Hair follicle dermal papilla cell (primary cell): ENCODE results near the gene MBD1. TPM values are rescaled to one million over a fixed set of nuclear protein-coding genes. Genes with fewer than 3 reads are reported as not detected.

ENCODE experiments used
- small RNA-seq: library from RNA; depleted of rRNA; stranded (forward); fragments of <200 nt; gene quantifications from one replicate; pipeline ENCODE3, GENCODE V24; 2012
- total RNA-seq: library from RNA; depleted of rRNA; stranded (reverse); fragments of >200 nt; gene quantifications from 2 replicates; pipeline ENCODE4 v1.2.3, GENCODE V29; 2012

Gene MBD1, protein sequence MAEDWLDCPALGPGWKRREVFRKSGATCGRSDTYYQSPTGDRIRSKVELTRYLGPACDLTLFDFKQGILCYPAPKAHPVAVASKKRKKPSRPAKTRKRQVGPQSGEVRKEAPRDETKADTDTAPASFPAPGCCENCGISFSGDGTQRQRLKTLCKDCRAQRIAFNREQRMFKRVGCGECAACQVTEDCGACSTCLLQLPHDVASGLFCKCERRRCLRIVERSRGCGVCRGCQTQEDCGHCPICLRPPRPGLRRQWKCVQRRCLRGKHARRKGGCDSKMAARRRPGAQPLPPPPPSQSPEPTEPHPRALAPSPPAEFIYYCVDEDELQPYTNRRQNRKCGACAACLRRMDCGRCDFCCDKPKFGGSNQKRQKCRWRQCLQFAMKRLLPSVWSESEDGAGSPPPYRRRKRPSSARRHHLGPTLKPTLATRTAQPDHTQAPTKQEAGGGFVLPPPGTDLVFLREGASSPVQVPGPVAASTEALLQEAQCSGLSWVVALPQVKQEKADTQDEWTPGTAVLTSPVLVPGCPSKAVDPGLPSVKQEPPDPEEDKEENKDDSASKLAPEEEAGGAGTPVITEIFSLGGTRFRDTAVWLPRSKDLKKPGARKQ
- 74.4 and 84.5 TPM in 2 replicates for total RNA-seq

DNA sequence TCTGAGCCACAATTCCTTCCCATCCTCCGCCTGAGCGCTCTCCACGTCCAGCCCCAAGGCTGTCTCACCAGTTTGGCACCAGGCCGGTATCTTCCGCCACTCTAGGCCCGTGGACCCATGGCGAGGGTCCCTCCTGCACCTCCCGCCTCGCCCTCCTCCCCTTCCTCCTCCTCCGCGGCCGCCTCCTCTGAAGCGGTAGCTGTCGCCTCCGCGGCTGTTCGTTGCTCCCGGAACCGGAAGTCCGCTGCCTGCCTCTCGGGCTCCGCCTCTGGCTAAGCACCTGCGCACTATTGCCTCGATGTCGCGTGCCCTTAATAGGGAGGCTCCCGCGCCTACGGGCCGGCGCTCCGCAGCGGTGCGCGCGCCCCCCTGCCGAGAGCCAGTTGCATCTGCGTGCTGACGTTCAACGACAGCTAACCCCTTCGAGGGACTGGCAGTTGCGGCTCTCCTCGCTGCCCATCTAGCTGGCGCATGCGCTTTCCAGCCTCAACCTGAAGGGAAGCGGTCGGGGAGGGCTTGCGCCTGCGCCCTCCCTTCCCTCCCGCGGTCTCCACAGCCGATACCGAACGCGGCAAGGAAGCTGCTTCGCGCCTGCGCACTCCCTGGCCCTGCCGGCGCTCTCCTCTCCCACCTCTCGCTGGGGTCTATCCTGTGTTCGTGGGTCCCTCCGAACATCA is at the start of gene MBD1:
TSS of gene MBD1 (minus strand) at position 229 of the 677 bp plus-strand sequence. CDS start 1,531 bp downstream, outside the sequence.

DNA sequence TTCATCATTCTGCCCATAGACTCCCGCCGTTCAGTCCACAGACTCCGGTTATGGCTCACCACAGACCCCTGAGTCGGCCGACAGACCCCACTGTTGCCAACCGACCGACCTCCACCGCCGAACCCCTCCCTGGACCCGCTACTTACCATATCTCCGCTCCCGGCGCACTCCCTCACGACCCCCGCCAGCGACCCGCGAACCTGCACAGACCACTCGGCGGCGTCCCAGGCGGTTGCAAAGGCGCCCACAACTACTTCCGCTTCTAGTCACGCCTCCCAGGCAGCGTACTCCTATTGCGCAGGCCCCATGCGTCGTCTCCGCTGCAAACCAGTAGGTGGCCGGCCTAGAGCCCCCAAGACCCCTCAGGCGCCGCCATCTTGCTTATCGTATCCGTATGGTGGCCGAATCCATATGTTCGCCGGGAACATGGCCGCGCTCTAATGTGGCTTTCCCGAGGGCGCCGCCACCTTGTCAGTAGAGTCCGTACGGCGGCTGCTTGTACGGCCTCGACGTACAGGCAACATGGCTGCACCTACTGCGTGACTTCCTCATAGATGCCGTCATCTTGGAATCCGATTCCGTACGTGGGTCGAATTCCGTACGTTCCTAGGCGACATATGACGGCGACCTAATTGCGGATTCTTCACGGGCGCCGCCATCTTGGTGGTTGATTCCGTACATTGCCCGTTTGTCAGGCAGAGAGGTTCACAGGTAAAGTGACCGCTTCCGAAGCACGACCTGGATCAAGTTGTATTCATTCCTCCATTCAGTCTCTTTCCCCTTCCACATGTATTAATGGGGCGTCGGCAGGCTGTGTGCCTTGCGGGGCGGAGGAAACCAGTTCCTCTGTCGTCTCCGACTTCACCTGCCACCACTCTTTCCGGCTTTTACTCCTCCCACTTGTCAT is 6.4 kb upstream of the MBD1 start, which contains the start of gene CXXC1:
TSS of gene CXXC1 (minus strand) at position 252 of the 907 bp plus-strand sequence. CDS start at position 149, 103 bp downstream.

DNA sequence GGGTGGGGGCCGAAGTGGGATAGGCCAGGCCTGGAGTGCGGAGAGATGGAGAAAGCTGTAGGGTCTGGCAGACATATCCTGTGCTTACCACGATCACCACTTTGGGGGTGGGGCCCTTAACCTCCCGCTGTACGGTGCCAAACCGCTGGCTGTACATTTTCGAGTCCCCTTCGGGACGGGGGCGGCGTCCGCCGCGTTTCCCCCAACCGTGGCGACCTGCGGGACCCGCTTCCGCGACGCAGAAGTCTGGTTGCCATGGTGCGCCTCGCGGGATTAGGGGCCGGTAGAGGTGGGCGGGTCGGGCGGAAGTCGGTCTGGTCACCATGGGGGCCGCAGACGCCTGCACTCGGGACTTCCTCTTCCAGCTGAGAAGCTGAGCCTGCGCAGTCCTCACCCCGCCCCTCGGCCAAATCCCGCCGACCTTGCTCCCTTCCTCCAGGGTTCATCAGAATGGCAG is 15.0 kb downstream of the MBD1 start, which contains the start of gene CFAP53:
TSS of gene CFAP53 (minus strand) at position 248 of the 457 bp plus-strand sequence. CDS start at position 157, 91 bp downstream.

Small RNAs within 50 kb of the gene (small RNA-seq; reads per million reads assigned to genes)
- gene RNA5SP458 = not detected

Other genes with a start within 250 kb of the MBD1 start
- under 0.01 and 0.12 TPM in 2 replicates for gene MYO5B, start 86.4 kb downstream of the MBD1 start, total RNA-seq
- 0.12 and 0.32 TPM in 2 replicates for gene CFAP53, start 15.0 kb downstream of the MBD1 start, total RNA-seq
- 44.3 and 49.7 TPM in 2 replicates for gene CXXC1, start 6.2 kb upstream of the MBD1 start, total RNA-seq
- 0.81 and 1.7 TPM in 2 replicates for gene SKA1, start 93.5 kb upstream of the MBD1 start, total RNA-seq